Endothelial cell of umbilical vein (primary cell): ENCODE measurements around the gene XPNPEP2.

ENCODE experiments used
- EZH2 ChIP-seq: IDR thresholded peaks from 2 replicates; pipeline ENCODE4 v1.6.1; 2012; ENCODE audit warnings: borderline replicate concordance, low read depth, mild to moderate bottlenecking, moderate library complexity, low read length, inconsistent platforms; ENCODE audit not compliant: severe bottlenecking
- FOS ChIP-seq: IDR thresholded peaks from 2 replicates; pipeline ENCODE4 v1.6.1; 2011; ENCODE audit warnings: mild to moderate bottlenecking, low read length, moderate library complexity, borderline replicate concordance; ENCODE audit not compliant: insufficient read depth
- GATA2 ChIP-seq: IDR thresholded peaks from 2 replicates; pipeline ENCODE4 v1.7.0; 2011; ENCODE audit warnings: low read depth, mild to moderate bottlenecking, moderate library complexity, mixed read lengths, low read length; ENCODE audit not compliant: insufficient read length, insufficient read depth
- JUN ChIP-seq: IDR thresholded peaks from 2 replicates; pipeline ENCODE4 v1.6.1; 2011; ENCODE audit warnings: borderline replicate concordance, low read depth; ENCODE audit not compliant: insufficient read length, insufficient read depth
- MYC ChIP-seq: IDR thresholded peaks from one replicate; pipeline ENCODE4 v1.6.1; 2011; ENCODE audit warnings: mild to moderate bottlenecking, low read depth, low read length
- POLR2A ChIP-seq: IDR thresholded peaks from 2 replicates; pipeline ENCODE4 v1.6.1; 2012; ENCODE audit warnings: low read depth, mild to moderate bottlenecking, control low read depth, low read length
- POLR2AphosphoS5 ChIP-seq: IDR thresholded peaks from 2 replicates; pipeline ENCODE4 v1.6.1; 2012; ENCODE audit warnings: low read depth, mild to moderate bottlenecking, control low read depth, low read length, moderate library complexity; ENCODE audit not compliant: insufficient read depth
- TF ChIP-seq, protein P1 (sequence below): IDR thresholded peaks from 2 replicates; pipeline ENCODE4 v1.6.1; 2011; ENCODE audit not compliant: insufficient read depth, insufficient read length
- TF ChIP-seq, protein P2 (sequence below), 2 donors: IDR thresholded peaks; 1 replicate in 1 of 2; 2 replicates in 1 of 2; pipeline ENCODE4 v1.5.1; 2011; ENCODE audit warnings: low read length in 2 of 2, mild to moderate bottlenecking in 2 of 2, moderate library complexity in 2 of 2, control low read depth in 1 of 2, inconsistent platforms in 1 of 2, low read depth in 1 of 2; ENCODE audit not compliant: insufficient read depth in 1 of 2; ENCODE audit errors: extremely low read depth in 1 of 2

DNA sequence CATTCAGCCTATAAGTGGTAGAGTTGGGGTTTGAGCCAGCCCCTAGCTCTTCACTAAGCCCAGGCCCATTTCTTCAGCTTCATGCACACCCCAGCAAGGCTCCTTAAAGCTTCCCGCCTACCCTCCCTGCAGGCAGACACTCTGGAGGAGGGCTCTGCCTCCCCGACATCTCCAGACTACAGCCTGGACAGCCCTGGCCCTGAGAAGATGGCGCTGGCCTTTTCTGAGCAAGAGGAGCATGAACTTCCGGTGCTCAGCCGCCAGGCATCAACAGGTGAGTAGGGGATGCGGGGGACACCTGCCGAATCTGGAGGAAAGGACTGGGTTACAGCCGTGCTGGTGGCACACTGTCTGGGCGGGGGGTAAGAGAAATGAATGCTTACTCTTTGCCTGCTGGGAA, 52.0 kb downstream of the XPNPEP2 start:
- TF ChIP-seq EZH2 (no peak), POLR2AphosphoS5 (no peak), POLR2A (no peak), JUN (no peak), FOS (no peak), MYC (no peak), GATA2 (no peak)
- TF ChIP-seq, protein P1, sequence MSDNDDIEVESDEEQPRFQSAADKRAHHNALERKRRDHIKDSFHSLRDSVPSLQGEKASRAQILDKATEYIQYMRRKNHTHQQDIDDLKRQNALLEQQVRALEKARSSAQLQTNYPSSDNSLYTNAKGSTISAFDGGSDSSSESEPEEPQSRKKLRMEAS = no peak
- TF ChIP-seq, protein P2, sequence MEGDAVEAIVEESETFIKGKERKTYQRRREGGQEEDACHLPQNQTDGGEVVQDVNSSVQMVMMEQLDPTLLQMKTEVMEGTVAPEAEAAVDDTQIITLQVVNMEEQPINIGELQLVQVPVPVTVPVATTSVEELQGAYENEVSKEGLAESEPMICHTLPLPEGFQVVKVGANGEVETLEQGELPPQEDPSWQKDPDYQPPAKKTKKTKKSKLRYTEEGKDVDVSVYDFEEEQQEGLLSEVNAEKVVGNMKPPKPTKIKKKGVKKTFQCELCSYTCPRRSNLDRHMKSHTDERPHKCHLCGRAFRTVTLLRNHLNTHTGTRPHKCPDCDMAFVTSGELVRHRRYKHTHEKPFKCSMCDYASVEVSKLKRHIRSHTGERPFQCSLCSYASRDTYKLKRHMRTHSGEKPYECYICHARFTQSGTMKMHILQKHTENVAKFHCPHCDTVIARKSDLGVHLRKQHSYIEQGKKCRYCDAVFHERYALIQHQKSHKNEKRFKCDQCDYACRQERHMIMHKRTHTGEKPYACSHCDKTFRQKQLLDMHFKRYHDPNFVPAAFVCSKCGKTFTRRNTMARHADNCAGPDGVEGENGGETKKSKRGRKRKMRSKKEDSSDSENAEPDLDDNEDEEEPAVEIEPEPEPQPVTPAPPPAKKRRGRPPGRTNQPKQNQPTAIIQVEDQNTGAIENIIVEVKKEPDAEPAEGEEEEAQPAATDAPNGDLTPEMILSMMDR (IDR thresholded peaks at IDR 0.05; ENCODE audit: extremely low read depth in 1 of 2, insufficient read depth in 1 of 2, low read depth in 1 of 2, low read length in 2 of 2) = no peak
